ENCODE results near the gene CACUL1. TPM values are rescaled to one million over a fixed set of nuclear protein-coding genes. Genes with fewer than 3 reads are reported as not detected.

CACUL1 gene
- total RNA-seq, 1 experiment from 2014 or later = 67.5 TPM

DNA sequence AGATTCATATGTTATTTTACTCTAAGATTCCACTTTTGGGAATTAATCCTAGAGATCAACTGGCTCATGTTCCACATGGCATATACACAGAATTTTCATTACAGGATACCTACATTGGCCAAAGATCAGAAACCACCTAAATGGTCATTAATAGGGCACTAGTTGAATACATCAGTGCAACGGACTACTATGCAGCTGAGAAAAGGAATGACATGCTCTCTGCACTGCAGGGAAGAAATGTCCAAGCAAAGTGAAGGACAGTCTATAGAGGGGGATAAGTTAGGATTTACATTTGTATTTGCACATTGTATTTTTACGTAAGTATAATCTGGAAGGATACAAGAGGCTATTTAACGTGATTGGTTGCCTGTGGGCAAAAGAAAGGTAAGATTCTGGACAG lies 91.6 kb downstream of the CACUL1 start (continued):
- TF ChIP-seq CTCF (IDR thresholded peaks at IDR 0.05 in 2 of 3, conservative IDR thresholded peaks at IDR 0.05 in 1 of 3; ENCODE audit: borderline replicate concordance in 1 of 3, insufficient read depth in 1 of 3, low read depth in 2 of 3, low read length in 2 of 3) = no peak
- no peak for TF ChIP-seq YY1 (IDR thresholded peaks at IDR 0.05; ENCODE audit: extremely low read depth, insufficient replicate concordance, low read depth, low read length)
- no peak for TF ChIP-seq EZH2 (IDR thresholded peaks at IDR 0.05)
- no peak for TF ChIP-seq TCF7L2 (IDR thresholded peaks at IDR 0.05; ENCODE audit: borderline replicate concordance, extremely low read depth, insufficient read depth, insufficient read length)
- no peak for TF ChIP-seq RAD21 (IDR thresholded peaks at IDR 0.05; ENCODE audit: low read depth)
- no peak for TF ChIP-seq EGR1 (IDR thresholded peaks at IDR 0.05; ENCODE audit: low read depth)
- TF ChIP-seq ATF3 (IDR thresholded peaks at IDR 0.05) = no peak
- no peak for TF ChIP-seq JUND (IDR thresholded peaks at IDR 0.05)
- no peak for TF ChIP-seq ZNF274 (IDR thresholded peaks at IDR 0.05; ENCODE audit: low read depth, low read length)
- TF ChIP-seq CBX3 (IDR thresholded peaks at IDR 0.05; ENCODE audit: low read depth) = no peak

DNA sequence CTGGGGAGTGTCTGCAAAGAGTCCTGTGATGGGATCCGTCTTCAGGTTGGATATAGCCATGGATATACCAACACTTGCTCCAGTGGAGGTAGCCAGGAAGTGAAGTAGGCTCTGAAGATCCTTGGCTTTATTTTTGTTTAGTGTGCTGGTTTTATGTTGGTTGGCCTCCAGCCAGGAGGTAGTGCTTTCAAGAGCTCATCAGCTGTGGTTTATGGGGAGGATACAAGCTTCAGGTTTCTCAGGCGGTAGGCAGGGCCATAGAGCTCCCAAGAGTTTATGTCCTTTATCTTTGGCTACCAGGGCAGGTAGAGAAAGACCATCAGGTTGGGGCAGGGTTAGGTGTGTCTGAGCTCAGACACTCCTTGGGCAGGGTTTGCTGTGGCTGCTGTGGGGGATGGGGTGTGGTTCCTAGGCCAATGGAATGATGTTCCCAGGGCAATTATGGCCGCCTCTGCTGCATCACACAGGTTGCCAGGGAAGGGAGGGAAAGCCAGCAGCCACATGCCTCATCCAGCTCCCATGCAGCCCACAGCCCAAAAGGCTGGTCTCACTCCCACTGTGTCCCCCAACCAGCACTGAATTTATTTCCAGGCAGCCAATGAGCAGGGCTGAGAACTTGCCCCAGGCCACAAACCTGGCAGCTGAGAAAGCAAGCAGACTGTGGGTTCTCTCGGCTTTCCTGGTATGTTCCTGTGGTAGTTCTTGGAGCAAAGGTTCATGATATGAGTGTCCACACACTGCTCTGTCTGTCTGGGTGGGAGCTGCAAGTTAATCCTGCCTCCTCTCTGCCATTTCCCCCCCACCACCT lies 92.3 kb downstream of the CACUL1 start:
- BruUV-seq (replicated peaks) = no TSS peak
- no peak overlapping the region for H3K4me2 ChIP-seq (ENCODE audit: low read length)
- intact Hi-C loops (cut with micrococcal nuclease) = no loop called here
- no peaks in the 10 kb centered on the region for H3K9me3 ChIP-seq (ENCODE audit: control insufficient read depth in 1 of 2, insufficient read depth in 1 of 2, low read depth in 1 of 2, low read length in 2 of 2)
- H3K4me1 ChIP-seq (ENCODE audit: control insufficient read depth in 1 of 2, insufficient read depth in 2 of 2, low read length in 2 of 2) = no peaks in the 10 kb centered on the region
- no peak overlapping the region for H3K27ac ChIP-seq (ENCODE audit: low read depth, low read length)
- no peak for ATAC-seq
- no peak overlapping the region for H3K9ac ChIP-seq (ENCODE audit: low read length)
- H4K20me1 ChIP-seq (ENCODE audit: insufficient read depth) = no peaks in the 10 kb centered on the region
- no peak overlapping the region for H2AFZ ChIP-seq (ENCODE audit: low read depth, low read length, poor library complexity, severe bottlenecking)
- POLR2A ChIA-PET = interaction anchor here (1.4 kb wide), 1 partner anchor 11 kb away, joined by 3 read pairs; no protein-coding TSS in a partner anchor
- TF ChIP-seq CEBPB (IDR thresholded peaks at IDR 0.05; ENCODE audit: low read depth) (no peak), SP1 (IDR thresholded peaks at IDR 0.05; ENCODE audit: low read depth) (no peak), EGR1 (IDR thresholded peaks at IDR 0.05; ENCODE audit: low read depth) (no peak), FOSL1 (IDR thresholded peaks at IDR 0.05; ENCODE audit: low read depth) (no peak), RAD21 (IDR thresholded peaks at IDR 0.05; ENCODE audit: low read depth) (no peak), POLR2A (IDR thresholded peaks at IDR 0.05; ENCODE audit: borderline replicate concordance, extremely low read depth, insufficient read depth, insufficient read length) (no peak), SRF (IDR thresholded peaks at IDR 0.05; ENCODE audit: low read depth) (no peak), CTCF (IDR thresholded peaks at IDR 0.05 in 2 of 3, conservative IDR thresholded peaks at IDR 0.05 in 1 of 3; ENCODE audit: borderline replicate concordance in 1 of 3, insufficient read depth in 1 of 3, low read depth in 2 of 3, low read length in 2 of 3) (no peak), JUND (IDR thresholded peaks at IDR 0.05) (no peak), EZH2 (IDR thresholded peaks at IDR 0.05) (no peak)
- H3K4me3 ChIP-seq (replicated peaks in 1 of 2; ENCODE audit: low read depth in 1 of 2, low read length in 2 of 2) = no peak overlapping the region
- CTCF ChIA-PET = no interaction called here
- DNase-seq (ENCODE audit: low read depth, low spot score) = no peak
- H3K79me2 ChIP-seq (ENCODE audit: insufficient read depth, low read length) = no peaks in the 10 kb centered on the region
- RAD21 ChIA-PET (ENCODE audit: low non-redundant PET in 1 of 2, low total read pairs in 2 of 2, uncharacterized antibody in 2 of 2, unreplicated experiment in 2 of 2) = no interaction called here
- peaks cover 18% of the 10 kb centered on the region; the same call in 1 of the 2 replicates for H3K27me3 ChIP-seq (ENCODE audit: insufficient read depth, low read length)
- H3K36me3 ChIP-seq (ENCODE audit: control insufficient read depth in 1 of 2, insufficient read depth in 2 of 2, low read length in 2 of 2) = no peaks in the 10 kb centered on the region
- H3K9me2 ChIP-seq (ENCODE audit: insufficient read depth) = no peaks in the 10 kb centered on the region

Data from HCT116 (cell line).